DMS53 treated with DMSO at 0.1 percent for 48 hours (cell line): ENCODE data around the gene UBE2I.
"Not testable (repeated sequence)": the region's sequence is repeated elsewhere in the genome, so short reads cannot be mapped to it uniquely, and the experiment has no call there.

Experiments
- DNase-seq: peaks from one replicate; lab custom pipeline; 2025; ENCODE audit not compliant: unreplicated experiment; lab: John Stamatoyannopoulos, UW

UBE2I gene

DNA sequence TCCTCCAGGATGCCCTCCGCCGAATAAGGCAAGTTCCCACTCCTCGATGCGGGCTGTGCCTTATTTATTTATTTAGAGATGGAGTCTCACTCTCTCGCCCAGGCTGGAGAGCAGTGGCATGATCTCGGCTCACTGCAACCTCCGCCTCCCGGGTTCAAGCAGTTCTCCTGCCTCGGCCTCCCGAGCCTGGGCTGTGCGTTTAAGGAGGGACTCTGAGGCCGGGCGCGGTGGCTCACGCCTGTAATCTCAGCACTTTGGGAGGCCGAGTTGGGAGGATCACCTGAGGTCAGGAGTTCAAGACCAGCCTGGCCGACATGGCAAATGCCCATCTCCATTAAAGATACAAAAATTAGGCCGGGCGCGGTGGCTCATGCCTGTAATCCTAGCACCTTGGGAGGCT lies 18.7 kb downstream of the UBE2I start:
- not testable (repeated sequence) for DNase-seq

DNA sequence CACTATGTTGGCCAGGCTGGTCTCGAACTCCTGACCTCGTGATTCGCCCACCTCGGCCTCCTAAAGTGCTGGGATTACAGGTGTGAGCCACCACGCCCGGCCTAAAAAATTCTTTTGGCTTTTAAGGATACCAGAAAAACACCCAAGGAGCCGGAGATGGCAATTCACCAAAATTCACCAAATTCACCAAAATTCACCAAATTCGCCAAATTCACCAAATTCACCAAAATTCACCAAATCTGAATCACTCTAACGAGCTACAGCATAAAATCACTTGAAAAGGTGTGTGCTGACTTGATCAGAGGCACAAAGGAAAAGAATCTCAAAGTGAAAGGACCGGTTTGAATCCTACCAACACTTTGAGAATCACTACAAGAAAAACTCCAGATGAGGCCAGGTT lies 19.5 kb downstream of the UBE2I start:
- not testable (repeated sequence) for DNase-seq

- DNase-seq: no peak
Measured at GRCh38 chr16:1330260-1330914, 21.0 kb downstream of the UBE2I start.

DNA sequence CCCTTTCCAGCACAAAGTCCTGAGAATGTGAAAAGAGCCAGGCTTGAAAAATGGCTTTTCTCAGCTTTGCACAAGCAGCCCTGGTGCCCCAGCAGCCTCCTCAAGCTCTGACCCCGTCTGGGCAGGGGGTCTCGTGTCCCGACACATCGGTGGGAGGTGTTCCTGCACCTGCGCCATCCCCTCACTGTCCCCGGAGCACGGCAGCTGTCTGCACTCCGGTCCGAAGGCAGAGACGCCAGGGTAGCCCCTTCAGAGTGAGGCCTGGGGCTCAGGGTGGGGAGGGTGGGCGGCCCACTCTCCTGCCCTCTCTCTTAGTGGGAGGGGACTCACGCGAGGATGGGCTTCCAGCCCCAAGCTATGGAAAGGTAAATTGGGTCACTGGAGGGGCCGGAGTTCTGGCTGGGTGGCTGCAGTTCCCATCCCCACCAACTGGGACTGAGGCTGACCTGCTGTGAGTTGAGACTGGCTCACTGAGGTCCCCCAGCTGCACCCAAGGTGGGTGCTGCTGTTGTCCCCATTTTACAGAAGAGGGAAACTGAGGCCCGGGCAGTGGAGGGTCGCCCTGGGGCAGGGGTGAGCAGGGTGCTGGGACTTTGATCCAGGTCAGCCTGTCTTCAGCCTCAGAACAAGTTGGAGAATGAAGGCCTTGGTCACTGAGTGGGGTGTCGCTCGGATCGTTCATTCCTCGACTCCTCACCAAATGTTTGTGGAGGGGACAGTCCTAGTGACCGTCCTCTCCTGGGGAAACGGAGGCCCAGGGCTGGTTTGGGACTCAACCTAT lies 21.7 kb downstream of the UBE2I start:
- no peak for DNase-seq

GRCh38 chr16:1331712-1332617 lies 22.5 kb downstream of the UBE2I start:
- peak; percentile 87 for DNase-seq

DNA sequence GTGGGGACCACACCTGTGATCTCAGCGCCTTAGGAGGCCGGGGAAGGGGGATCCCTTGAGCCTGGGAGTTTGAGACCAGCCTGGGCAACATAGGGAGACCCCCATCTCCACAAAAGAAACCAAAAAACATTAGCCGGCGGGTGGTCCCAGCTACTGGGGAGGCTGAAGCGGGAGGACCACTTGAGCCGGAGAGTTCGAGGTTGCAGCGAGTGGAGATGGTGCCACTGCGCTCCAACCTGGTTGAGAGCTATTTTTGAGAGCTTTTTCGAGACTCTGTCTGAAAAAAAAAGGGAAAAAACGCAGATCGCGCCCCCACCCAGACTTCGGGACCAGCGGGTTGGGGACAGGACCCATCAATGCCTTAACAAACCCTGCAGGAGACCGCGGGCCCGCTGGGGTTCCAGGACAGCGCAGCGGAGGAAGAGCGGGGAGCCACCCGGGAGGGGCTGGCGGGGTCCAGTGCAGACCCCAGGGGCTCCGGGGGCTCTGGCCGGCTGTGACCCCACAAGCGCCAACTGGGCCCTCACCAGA lies 23.2 kb downstream of the UBE2I start:
- DNase-seq: no peak

- no peak for DNase-seq
Measured at GRCh38 chr16:1333149-1333812, 23.8 kb downstream of the UBE2I start, which contains the start of gene BAIAP3. Gene BAIAP3, plus strand, starts transcription at chr16:1333645. Its CDS starts 4,905 bp downstream, at chr16:1338550.

DNA sequence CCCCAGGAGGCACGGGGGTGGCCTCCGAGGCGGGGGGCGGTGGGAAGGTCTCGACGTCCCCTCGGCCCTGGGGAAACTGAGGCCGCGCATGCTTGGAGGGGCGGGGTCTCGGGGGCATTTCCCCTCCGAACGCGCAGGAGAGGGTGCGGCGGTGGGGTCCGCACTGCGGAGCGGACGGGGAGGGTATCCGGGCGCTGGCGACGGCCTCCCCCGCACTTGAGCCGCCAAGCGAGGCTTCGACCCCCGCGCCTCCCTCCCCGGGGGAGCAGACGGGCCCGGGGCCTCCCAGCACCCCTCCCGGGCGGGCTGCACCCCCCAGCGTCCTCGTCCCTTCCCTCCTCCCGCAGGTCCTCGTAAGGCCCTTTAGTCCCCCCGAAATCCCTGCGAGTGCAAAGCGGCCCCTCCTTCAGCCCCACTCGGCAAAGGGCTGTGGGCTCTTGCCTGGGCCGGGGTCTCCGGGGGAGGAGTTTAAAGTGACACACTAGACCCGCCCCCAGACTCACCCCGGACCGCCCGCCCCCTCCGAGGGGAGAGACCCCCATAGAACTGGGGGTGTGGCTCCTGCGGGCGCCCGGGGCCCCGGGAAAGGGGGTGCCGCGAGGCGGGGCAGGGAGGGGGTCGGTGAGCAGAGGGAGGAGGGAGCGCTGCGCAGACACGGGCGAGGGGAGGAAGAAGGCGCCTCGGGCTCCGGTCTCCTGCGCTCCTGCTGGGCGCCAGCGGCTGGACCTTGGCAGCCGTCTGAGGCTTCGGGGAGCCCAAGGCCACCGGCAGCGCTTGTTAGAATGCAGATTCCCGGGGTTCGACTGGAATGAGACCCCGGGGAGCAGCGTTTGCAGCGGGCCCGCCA lies 24.6 kb downstream of the UBE2I start:
- no peak for DNase-seq

- DNase-seq: no peak
Measured at GRCh38 chr16:1334739-1335138, 25.3 kb downstream of the UBE2I start.

- no peak for DNase-seq
Measured at GRCh38 chr16:1335211-1335971, 26.0 kb downstream of the UBE2I start.

DNA sequence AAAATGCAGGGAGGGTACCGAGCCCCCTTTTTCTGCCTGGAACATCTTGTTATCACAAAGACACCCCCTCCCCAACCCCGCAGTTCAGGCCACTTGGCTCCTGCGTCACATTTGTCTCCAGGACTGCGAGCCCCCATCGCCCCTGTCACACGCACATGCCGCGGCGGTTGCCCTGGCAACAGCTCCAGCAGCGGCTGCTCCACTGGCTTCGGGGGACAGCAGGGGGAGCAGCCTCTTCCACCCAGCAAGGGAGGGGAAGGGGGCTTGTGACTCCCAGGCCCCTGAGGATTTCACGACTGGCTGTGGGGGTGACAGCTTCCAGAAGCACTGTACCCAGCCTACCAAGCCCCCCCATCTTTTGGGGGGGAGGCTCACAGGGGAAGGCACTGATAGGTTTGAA lies 26.6 kb downstream of the UBE2I start:
- DNase-seq: no peak

GRCh38 chr16:1336619-1337018 lies 27.2 kb downstream of the UBE2I start:
- DNase-seq: no peak

- no peak for DNase-seq
Measured at GRCh38 chr16:1337486-1337885, 28.1 kb downstream of the UBE2I start.

GRCh38 chr16:1338119-1338730 lies 28.8 kb downstream of the UBE2I start:
- DNase-seq: peak; percentile 51

DNA sequence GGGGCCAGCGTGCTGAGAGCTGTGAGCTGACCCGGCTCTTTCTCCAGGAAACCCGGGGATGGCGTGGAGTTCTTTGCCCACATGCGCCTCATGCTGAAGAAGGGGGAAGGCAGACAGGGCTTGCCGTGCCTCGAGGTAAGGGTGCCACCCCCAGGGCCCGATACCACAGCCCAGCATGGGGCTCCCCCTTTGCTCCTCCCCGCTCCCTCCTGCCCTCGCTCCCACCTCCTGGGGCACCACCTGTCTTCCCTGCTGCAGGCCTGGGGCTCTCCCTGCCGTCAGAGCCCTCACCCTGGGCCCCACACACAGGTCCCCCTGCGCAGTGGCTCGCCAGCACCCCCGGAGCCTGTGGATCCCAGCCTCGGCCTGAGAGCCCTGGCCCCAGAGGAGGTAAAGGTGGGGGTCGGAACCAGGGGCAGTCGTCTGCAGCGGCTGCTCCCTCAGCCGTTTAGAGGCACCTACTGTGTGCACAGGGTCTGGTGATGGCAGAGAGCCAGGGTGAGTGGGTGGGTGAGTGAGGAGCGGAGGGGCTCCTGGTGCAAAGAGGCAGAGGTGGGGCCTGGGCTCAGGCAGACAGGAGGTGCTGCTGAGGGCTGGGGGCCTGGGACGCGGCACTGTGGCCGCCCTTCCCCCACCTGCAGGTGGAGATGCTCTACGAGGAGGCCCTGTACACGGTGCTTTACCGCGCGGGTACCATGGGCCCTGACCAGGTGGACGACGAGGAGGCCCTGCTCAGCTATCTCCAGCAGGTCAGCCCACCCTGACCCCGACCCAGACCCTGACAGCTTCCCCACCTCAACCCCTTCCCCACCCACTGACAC lies 29.6 kb downstream of the UBE2I start:
- DNase-seq: no peak

DNA sequence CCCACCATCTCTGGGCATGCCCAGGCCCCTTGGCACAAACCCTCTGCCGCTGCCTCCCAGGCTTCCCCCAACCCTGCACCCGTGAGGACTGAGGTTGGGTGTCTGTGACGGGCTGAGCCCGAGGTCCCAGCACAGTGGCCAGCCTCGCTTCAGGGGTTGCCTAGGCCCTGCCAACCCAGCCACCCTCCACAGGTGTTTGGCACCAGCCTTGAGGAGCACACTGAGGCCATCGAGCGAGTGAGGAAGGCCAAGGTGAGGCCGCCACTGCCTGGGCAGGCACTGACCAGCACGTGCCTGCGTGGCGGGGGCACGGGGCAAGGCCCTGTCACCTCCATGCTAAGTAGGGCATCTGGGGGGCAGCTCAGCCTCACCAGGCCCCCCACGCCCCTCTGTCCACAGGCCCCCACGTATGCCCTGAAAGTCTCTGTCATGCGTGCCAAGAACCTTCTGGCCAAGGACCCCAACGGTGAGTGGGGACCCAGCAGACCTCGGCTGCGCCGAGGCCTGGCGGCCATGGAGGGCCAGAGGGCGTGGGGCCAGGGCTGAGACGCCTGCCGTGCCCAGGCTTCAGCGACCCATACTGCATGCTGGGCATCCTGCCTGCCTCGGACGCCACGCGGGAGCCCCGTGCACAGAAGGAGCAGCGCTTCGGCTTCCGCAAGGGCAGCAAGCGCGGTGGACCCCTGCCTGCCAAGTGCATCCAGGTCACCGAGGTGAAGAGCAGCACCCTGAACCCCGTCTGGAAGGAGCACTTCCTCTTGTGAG lies 31.5 kb downstream of the UBE2I start:
- DNase-seq: no peak
